HG02798 (cell line): Measurements from ENCODE around the gene NUP133.
"Not testable (repeated sequence)": the region's sequence is repeated elsewhere in the genome, so short reads cannot be mapped to it uniquely, and the experiment has no call there.

ENCODE experiments used
- ATAC-seq: cut with Tn5 transposase; IDR thresholded peaks from one replicate; pipeline ENCODE4 v1.9.1; 2021; ENCODE audit warnings: mild to moderate bottlenecking; ENCODE audit not compliant: unreplicated experiment, poor library complexity

NUP133 gene

GRCh38 chr1:229507951-229508822 is at the start of gene NUP133:
TSS of gene NUP133 (minus strand) at chr1:229508341. CDS start at chr1:229508249, 92 bp downstream.
- peak; percentile 97 for ATAC-seq

- ATAC-seq, result no peak
Observed at GRCh38 chr1:229557200-229557850, 49.2 kb upstream of the NUP133 start.

DNA sequence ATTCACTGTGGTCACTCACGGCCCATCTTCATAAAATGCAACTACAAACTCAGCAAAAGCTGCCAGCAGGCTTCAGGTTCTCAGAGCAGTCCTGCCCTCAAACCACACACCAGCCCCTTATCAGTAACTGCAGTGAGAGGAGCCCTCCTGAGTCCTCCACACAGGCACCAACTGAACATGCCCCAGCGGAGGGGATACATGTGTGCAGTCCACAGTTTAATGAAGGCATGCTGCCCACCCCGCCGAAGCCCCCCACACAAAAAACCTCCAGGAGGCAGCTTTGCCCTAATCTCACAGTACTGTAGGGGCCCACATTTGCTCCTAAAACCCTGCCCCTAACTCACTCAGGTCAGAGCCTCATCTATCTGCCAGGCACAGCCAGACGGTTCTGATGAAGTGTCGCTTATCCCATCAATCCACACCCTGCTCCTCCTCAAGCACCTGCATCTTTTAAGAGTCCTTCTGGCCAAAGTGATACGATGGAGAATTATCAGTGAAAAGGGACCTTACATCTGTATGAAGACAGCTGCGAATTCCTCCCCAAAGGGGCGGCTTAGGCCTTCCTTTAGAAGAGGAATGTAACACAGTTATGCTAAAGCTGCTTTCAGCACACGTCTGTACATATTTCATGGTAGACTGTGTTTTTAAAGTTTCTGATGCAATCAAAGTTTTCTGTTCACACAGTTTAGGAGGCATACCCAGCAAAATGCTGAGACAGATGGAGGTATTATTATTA is 46.9 kb upstream of the NUP133 start:
- no peak for ATAC-seq

- no peak for ATAC-seq
Observed at GRCh38 chr1:229553621-229554130, 45.5 kb upstream of the NUP133 start.

DNA sequence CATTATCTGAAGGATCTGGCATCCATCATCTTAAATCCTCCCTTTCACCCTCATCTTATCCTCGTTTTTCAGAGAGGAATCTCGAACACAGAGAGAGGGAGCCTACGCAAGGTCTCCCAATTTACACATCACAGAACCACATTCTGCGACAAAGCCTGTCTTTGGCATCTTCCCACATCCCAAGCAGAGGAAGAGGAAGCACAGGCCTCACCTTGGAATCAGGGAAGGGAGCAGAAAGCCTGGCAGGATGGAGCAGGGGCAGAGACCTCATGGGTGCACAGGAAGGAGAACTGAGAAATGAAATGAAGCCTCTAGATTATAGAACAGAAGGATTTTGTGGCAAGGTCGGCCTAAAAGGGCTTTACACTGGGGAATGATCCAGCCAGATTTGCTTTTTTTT is 44.6 kb upstream of the NUP133 start:
- no peak for ATAC-seq

GRCh38 chr1:229550812-229551567 is 42.8 kb upstream of the NUP133 start:
- no peak for ATAC-seq

- ATAC-seq, result no peak
Observed at GRCh38 chr1:229547542-229547941, 39.4 kb upstream of the NUP133 start.

- no peak for ATAC-seq
Observed at GRCh38 chr1:229544587-229544986, 36.4 kb upstream of the NUP133 start.

GRCh38 chr1:229539863-229540506 is 31.8 kb upstream of the NUP133 start:
- ATAC-seq, result no peak

DNA sequence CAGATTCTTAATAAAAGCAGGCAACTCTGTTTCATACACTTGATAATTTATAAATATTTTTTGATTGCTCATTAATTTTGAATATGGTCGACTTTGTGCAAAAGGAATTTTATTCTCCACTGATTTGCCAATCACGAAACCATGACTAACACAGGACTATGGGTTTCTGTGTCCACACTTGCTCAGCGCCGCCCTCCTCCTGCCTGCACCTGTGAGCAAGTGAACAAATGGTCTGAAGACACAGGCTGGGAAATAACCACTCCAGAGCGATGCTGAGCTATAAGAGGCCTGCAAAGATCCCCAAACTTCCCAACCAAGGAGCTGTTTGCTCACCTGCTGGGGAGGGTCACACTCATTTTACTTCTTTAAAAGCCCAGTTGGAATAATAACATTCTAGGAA is 30.8 kb upstream of the NUP133 start:
- ATAC-seq, result no peak

DNA sequence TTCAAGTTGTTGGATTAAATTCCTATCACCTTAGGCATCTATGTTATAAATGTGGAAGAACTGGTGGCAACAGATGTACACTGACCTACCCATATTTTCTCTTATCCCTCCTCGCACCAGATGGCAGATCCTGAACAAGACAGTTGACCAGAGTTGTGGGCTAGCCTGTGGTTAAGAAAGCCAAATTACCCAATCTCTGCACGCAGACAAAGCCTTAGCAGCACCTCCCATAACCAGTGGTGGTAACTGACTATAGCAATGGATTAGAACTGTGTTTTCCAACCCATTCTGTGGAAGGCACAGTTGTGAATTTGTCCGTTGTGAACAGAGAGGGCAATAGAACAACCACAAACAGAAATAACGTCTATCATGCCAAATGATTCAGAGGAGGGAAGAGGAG is 29.8 kb upstream of the NUP133 start:
- no peak for ATAC-seq

DNA sequence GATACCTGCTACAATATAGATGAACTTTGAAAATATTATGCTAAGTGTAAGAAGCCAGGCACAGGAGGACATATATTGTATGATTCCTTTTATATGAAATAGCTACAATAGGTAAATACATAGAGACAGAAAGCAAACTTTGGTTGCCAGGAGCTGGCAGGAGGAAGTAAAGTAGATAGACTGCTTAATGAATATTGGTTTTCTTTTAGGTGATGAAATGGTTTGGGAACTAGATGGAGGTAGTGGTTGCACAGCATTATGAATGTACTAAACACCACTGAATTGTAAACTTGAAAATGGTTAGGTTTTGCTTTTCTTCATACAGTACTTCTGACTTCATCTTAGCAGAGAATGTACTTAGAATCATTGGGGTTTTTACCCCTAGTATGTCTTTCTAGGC is 28.8 kb upstream of the NUP133 start:
- ATAC-seq, result no peak

DNA sequence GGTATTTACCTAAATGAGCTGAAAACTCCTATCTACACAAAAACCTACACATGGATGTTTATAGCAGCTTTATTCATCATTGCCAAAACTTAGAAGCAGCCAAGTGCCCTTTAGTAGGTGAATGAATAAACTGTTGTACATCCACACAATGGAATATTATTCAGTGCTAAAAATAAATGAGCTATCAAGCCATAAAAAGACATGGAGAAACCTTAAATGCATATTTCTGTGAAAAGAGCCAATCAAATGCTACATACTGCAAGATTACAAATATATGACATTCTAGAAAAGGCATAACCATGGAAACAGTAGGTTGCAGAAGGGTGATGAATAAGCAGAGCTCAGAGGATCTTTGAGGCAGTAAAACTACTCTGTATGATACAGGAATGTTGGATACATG is 27.1 kb upstream of the NUP133 start:
- no peak for ATAC-seq

GRCh38 chr1:229531326-229531725 is 23.2 kb upstream of the NUP133 start:
- no peak for ATAC-seq

GRCh38 chr1:229529639-229530038 is 21.5 kb upstream of the NUP133 start:
- no peak for ATAC-seq

- no peak for ATAC-seq
Observed at GRCh38 chr1:229526695-229527094, 18.6 kb upstream of the NUP133 start.

GRCh38 chr1:229523052-229523451 is 14.9 kb upstream of the NUP133 start:
- no peak for ATAC-seq

GRCh38 chr1:229514578-229515275 is 6.6 kb upstream of the NUP133 start:
- peak; percentile 75 for ATAC-seq

DNA sequence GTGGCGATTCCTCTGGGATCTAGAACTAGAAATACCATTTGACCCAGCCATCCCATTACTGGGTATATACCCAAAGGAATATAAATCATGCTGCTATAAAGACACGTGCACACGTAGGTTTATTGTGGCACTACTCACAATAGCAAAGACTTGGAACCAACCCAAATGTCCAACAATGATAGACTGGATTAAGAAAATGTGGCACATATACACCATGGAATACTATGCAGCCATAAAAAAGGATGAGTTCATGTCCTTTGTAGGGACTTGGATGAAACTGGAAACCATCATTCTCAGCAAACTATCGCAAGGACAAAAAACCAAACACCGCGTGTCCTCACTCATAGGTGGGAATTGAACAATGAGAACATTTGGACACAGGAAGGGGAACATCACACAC is 3.5 kb upstream of the NUP133 start:
- not testable (repeated sequence) for ATAC-seq
